ENCODE results near the gene AGAP2. TPM values are rescaled to one million over a fixed set of nuclear protein-coding genes. Genes with fewer than 3 reads are reported as not detected.
"Not testable (repeated sequence)": the region's sequence is repeated elsewhere in the genome, so short reads cannot be mapped to it uniquely, and the experiment has no call there.

Gene AGAP2
- total RNA-seq, 5 donors from 2014 or later (not counting 1 experiment from before 2014, with no cell fraction given) = 43.2 to 74.6 (median 66.4) TPM

DNA sequence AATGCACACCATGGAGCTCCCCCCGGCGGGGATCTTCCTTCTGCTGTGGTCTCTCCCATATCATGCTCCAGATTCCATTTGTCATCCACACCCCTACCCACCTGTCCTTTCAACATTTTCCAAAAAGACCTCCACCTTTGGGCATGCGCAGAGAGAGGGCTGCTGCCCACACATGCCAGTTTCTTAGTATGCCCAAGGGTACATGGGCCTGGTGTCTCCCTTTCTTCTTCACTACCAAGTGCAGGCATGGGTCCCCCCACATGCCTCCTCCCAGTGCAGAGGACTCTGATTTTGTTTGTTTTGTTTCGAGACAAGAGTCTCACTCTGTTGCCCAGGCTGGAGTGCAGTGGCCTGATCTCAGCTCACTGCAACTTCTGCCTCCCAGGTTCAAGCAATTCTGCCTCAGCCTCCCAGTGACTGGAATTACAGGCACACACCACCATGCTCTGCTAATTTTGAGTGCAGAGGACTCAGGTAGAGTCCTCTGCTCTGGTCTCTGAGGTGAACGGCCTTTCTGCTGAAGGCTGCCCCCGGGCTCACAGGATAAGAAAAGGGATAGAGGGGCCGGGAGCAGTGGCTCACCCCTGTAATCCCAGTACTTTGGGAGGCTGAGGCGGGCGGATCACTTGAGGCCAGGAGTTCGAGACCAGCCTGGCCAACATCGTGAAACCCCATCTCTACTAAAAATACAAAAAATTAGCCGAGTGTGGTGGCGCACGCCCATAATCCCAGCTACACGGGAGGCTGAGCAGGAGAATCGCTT lies 16.5 kb downstream of the AGAP2 start:
- H3K4me3 Mint-ChIP-seq; H3K4me3 ChIP-seq (ENCODE audit: control insufficient read depth in 1 of 2, extremely low read depth in 1 of 2, low read length in 1 of 2); ATAC-seq (replicated peaks in 1 of 4); H3K27me3 Mint-ChIP-seq; H3K27ac ChIP-seq (ENCODE audit: low read length); DNase-seq; H3K9me3 Mint-ChIP-seq; POLR2A ChIA-PET; H3K9me3 ChIP-seq; CTCF ChIA-PET; H3K27me3 ChIP-seq (replicated peaks in 1 of 2; ENCODE audit: control insufficient read depth in 2 of 2, extremely low read depth in 1 of 2, insufficient read depth in 2 of 2, low read length in 1 of 2): not testable (repeated sequence)
- H3K27ac Mint-ChIP-seq = peak overlapping the region; percentile 70 to 79
- peaks cover 0 to 15% of the 10 kb centered on the region in 2 experiments for H3K4me1 ChIP-seq (ENCODE audit: control insufficient read depth in 1 of 2, extremely low read depth in 1 of 2, insufficient read depth in 2 of 2, low read length in 2 of 2)
- H3K36me3 Mint-ChIP-seq = peaks cover 32% of the 10 kb centered on the region
- 93% methylated on average over 5 of the region's 16 CpGs for WGBS (ENCODE audit: insufficient coverage)
- peaks cover 32 to 56% of the 10 kb centered on the region in 2 donors for H3K36me3 ChIP-seq (ENCODE audit: control insufficient read depth in 2 of 2, extremely low read depth in 1 of 2, insufficient read depth in 1 of 2, low read length in 1 of 2)
- peaks cover 18 to 24% (median 19%) of the 10 kb centered on the region in 3 donors for H3K4me1 Mint-ChIP-seq

- Histone ChIP-seq H3K4me3 (ENCODE audit: control insufficient read depth in 1 of 2, extremely low read depth in 1 of 2, low read length in 1 of 2) (no peak overlapping the region), H3K36me3 (ENCODE audit: control insufficient read depth in 2 of 2, extremely low read depth in 1 of 2, insufficient read depth in 1 of 2, low read length in 1 of 2) (peaks cover 24 to 59% of the 10 kb centered on the region in 2 donors), H3K27me3 (replicated peaks in 1 of 2; ENCODE audit: control insufficient read depth in 2 of 2, extremely low read depth in 1 of 2, insufficient read depth in 2 of 2, low read length in 1 of 2) (no peaks in the 10 kb centered on the region), H3K9me3 (no peaks in the 10 kb centered on the region), H3K27ac (ENCODE audit: low read length) (no peak overlapping the region), H3K4me1 (ENCODE audit: control insufficient read depth in 1 of 2, extremely low read depth in 1 of 2, insufficient read depth in 2 of 2, low read length in 2 of 2) (peaks cover 0 to 12% of the 10 kb centered on the region in 2 experiments)
- Mint-ChIP-seq H3K4me1 (peaks cover 18 to 24% (median 19%) of the 10 kb centered on the region in 3 donors), H3K9me3 (no peaks in the 10 kb centered on the region), H3K36me3 (peaks cover 28% of the 10 kb centered on the region), H3K27ac (peak overlapping the region in 1 of 2 donors; percentile 6), H3K4me3 (no peak overlapping the region), H3K27me3 (no peaks in the 10 kb centered on the region)
- DNase-seq (no peak), ATAC-seq (replicated peaks in 1 of 4) (no peak)
- ChIA-PET CTCF (no interaction called here), POLR2A (interaction anchor here in 1 of 2 donors (0.6 to 0.7 kb wide), 2 partner anchors 10 to 12 kb away, joined by 3 to 5 read pairs; no protein-coding TSS in a partner anchor)
- WGBS (ENCODE audit: insufficient coverage) = 100% methylated on average over 1 of the region's 11 CpGs
Measured at GRCh38 chr12:57720606-57721595, 17.6 kb downstream of the AGAP2 start.

DNA sequence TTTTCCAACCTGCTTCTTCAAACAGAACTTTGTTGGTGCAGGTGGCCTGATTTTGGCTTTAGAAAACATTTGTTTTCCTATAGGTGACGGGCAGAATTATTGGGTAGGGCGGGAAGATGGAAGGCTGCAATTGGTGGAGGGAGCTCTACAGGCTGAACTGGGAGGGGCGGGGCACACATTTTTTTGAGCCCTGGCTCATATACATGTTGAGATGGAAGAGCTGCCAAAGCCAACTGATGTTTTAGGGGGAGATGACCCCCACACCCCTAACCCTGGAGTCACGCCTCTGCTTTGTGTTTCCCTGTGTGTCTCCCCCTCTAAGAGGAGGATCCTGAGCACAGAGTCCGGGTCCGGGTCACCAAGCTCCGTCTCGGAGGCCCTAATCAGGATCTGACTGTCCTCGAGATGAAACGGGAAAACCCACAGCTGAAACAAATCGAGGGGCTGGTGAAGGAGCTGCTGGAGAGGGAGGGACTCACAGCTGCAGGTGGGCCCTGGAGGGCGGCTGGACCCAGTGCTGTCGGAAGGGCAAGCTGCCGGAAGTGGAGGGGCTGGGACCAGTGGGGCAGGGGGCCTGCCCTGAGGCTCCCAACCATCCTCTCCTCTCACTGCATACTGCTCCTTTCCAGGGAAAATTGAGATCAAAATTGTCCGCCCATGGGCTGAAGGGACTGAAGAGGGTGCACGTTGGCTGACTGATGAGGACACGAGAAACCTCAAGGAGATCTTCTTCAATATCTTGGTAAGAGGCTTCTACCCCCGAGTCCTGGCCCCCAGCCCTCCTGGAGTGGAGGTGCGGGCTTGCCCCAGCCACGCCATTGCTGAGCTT lies 18.6 kb downstream of the AGAP2 start:
- Mint-ChIP-seq H3K27ac (peak overlapping the region in 1 of 2 donors; percentile 58), H3K27me3 (no peaks in the 10 kb centered on the region), H3K4me1 (peaks cover 16 to 20% (median 17%) of the 10 kb centered on the region in 3 donors), H3K9me3 (no peaks in the 10 kb centered on the region), H3K36me3 (peaks cover 32% of the 10 kb centered on the region), H3K4me3 (no peak overlapping the region)
- DNase-seq = no peak
- H3K4me3 ChIP-seq (ENCODE audit: control insufficient read depth in 1 of 2, extremely low read depth in 1 of 2, low read length in 1 of 2) = no peak overlapping the region
- H3K27ac ChIP-seq (ENCODE audit: low read length) = no peak overlapping the region
- ChIA-PET CTCF (no interaction called here), POLR2A (interaction anchor here in 1 of 2 donors (0.6 to 0.7 kb wide), 3 partner anchors 10 to 30 kb away, joined by 3 to 5 read pairs (median 3); no protein-coding TSS in a partner anchor)
- H3K9me3 ChIP-seq = no peaks in the 10 kb centered on the region
- H3K4me1 ChIP-seq (ENCODE audit: control insufficient read depth in 1 of 2, extremely low read depth in 1 of 2, insufficient read depth in 2 of 2, low read length in 2 of 2) = peaks cover 0 to 6% of the 10 kb centered on the region in 2 experiments
- ATAC-seq (replicated peaks in 1 of 4) = no peak
- WGBS (ENCODE audit: insufficient coverage) = 89% methylated on average over 13 of the region's 20 CpGs
- H3K36me3 ChIP-seq (ENCODE audit: control insufficient read depth in 2 of 2, extremely low read depth in 1 of 2, insufficient read depth in 1 of 2, low read length in 1 of 2) = peaks cover 23 to 62% of the 10 kb centered on the region in 2 donors
- H3K27me3 ChIP-seq (replicated peaks in 1 of 2; ENCODE audit: control insufficient read depth in 2 of 2, extremely low read depth in 1 of 2, insufficient read depth in 2 of 2, low read length in 1 of 2) = no peaks in the 10 kb centered on the region

DNA sequence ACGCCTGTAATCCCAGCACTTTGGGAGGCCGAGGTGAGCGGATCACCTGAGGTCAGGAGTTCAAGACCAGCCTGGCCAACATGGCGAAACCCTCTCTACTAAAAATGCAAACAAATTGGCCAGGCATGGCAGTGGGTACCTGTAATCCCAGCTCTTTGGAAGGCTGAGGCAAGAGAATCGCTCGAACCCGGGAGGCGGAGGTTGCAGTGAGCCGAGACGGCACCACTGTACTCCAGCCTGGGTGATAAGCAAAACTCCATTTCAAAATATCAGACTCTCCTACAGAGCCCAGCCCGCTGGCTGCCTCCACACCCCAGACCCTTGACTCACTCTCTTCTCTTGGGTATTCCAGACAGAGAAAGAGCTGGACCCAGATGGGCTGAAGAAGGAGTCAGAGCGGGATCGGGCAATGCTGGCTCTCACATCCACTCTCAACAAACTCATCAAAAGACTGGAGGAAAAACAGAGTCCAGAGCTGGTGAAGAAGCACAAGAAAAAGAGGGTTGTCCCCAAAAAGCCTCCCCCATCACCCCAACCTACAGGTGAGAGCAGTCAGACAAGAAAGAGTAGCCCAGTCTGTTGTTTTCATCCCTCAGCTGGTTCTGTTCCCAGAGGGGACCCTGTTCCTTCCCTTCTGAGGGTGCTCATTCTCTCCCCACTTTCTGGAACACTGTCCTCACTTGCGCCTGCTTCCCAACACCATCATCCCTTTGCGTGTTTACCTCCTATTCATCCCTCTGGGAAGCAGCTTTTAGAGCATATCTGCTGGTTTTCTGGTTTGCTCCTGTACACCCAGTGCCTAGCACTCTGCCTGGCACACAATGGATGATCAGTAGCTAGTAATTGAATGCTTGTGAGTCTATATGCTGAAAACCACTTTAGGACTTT lies 19.7 kb downstream of the AGAP2 start:
- 94% methylated on average over 10 of the region's 15 CpGs for WGBS (ENCODE audit: insufficient coverage)
- Mint-ChIP-seq H3K4me3 (no peak overlapping the region), H3K27me3 (no peaks in the 10 kb centered on the region), H3K9me3 (no peaks in the 10 kb centered on the region), H3K36me3 (peaks cover 32% of the 10 kb centered on the region), H3K27ac (peak overlapping the region in 1 of 2 donors; percentile 58), H3K4me1 (peaks cover 11 to 16% (median 12%) of the 10 kb centered on the region in 3 donors)
- POLR2A ChIA-PET = no interaction called here
- Histone ChIP-seq H3K27ac (ENCODE audit: low read length) (no peak overlapping the region), H3K36me3 (ENCODE audit: control insufficient read depth in 2 of 2, extremely low read depth in 1 of 2, insufficient read depth in 1 of 2, low read length in 1 of 2) (peaks cover 23 to 67% of the 10 kb centered on the region in 2 donors), H3K27me3 (replicated peaks in 1 of 2; ENCODE audit: control insufficient read depth in 2 of 2, extremely low read depth in 1 of 2, insufficient read depth in 2 of 2, low read length in 1 of 2) (no peaks in the 10 kb centered on the region), H3K4me3 (ENCODE audit: control insufficient read depth in 1 of 2, extremely low read depth in 1 of 2, low read length in 1 of 2) (no peak overlapping the region), H3K4me1 (ENCODE audit: control insufficient read depth in 1 of 2, extremely low read depth in 1 of 2, insufficient read depth in 2 of 2, low read length in 2 of 2) (no peaks in the 10 kb centered on the region), H3K9me3 (no peaks in the 10 kb centered on the region)
- no peak for ATAC-seq (replicated peaks in 1 of 4)
- CTCF ChIA-PET = interaction anchor here in 1 of 2 donors (0.8 kb wide), 1 partner anchor 63 kb away, joined by 4 read pairs; no protein-coding TSS in a partner anchor
- no peak for DNase-seq

DNA sequence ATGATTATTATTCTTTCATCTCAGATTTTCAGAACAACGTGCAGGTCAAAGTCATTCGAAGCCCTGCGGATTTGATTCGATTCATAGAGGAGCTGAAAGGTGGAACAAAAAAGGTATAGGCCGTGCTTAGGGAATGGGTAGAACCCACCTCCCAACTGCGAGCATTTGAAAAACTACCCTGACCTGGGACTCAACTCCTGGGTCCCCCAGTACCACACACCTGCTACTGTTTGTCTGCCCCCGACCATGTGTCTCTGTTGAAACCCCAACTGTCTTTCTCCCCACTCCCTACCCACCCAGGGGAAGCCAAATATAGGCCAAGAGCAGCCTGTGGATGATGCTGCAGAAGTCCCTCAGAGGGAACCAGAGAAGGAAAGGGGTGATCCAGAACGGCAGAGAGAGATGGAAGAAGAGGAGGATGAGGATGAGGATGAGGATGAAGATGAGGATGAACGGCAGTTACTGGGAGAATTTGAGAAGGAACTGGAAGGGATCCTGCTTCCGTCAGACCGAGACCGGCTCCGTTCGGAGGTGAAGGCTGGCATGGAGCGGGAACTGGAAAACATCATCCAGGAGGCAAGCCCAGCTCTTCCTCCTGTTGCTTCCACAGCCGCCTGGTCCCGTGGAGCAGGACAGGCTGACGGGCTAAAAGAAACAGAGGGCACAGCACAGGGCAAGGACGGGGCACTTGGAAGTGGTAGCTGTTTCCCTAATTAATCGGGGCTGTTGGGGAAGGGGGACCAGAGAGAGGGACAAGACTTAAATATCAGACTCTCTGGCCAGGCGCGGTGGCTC lies 20.5 kb downstream of the AGAP2 start:
- Mint-ChIP-seq H3K9me3 (no peaks in the 10 kb centered on the region), H3K4me3 (no peak overlapping the region), H3K36me3 (peaks cover 35% of the 10 kb centered on the region), H3K27ac (no peak overlapping the region), H3K27me3 (no peaks in the 10 kb centered on the region), H3K4me1 (peaks cover 8 to 12% (median 9%) of the 10 kb centered on the region in 3 donors)
- Histone ChIP-seq H3K36me3 (ENCODE audit: control insufficient read depth in 2 of 2, extremely low read depth in 1 of 2, insufficient read depth in 1 of 2, low read length in 1 of 2) (peaks cover 23 to 71% of the 10 kb centered on the region in 2 donors), H3K9me3 (no peaks in the 10 kb centered on the region), H3K4me3 (ENCODE audit: control insufficient read depth in 1 of 2, extremely low read depth in 1 of 2, low read length in 1 of 2) (no peak overlapping the region), H3K27me3 (replicated peaks in 1 of 2; ENCODE audit: control insufficient read depth in 2 of 2, extremely low read depth in 1 of 2, insufficient read depth in 2 of 2, low read length in 1 of 2) (no peaks in the 10 kb centered on the region), H3K4me1 (ENCODE audit: control insufficient read depth in 1 of 2, extremely low read depth in 1 of 2, insufficient read depth in 2 of 2, low read length in 2 of 2) (no peaks in the 10 kb centered on the region), H3K27ac (ENCODE audit: low read length) (no peak overlapping the region)
- POLR2A ChIA-PET = no interaction called here
- 96% methylated on average over 16 of the region's 22 CpGs for WGBS (ENCODE audit: insufficient coverage)
- ATAC-seq (replicated peaks in 1 of 4) (no peak), DNase-seq (no peak)
- CTCF ChIA-PET = interaction anchor here (0.6 to 0.8 kb wide), 3 partner anchors 47 to 1505 kb away, joined by 4 to 7 read pairs (median 4); no protein-coding TSS in a partner anchor

All from T-cell (primary cell).